T-helper 2 cell treated with Interferon-gamma antibody and Interleukin-4, amounts not matched to agents 100 ng/mL and 5 ng/mL, for 36 hours (primary cell): ENCODE data around the gene LYPD3. TPM values are rescaled to one million over a fixed set of nuclear protein-coding genes. Genes with fewer than 3 reads are reported as not detected.
"Not testable (repeated sequence)": the region's sequence is repeated elsewhere in the genome, so short reads cannot be mapped to it uniquely, and the experiment has no call there.

Source experiments
- intact Hi-C: fragments of 100-400 bp; cut with micrococcal nuclease; formaldehyde crosslinking; loops from one replicate; pipeline ENCODE4 v1.15.1; 2023
- total RNA-seq: library from RNA; stranded (reverse); gene quantifications from 2 replicates; pipeline ENCODE4 v1.2.3, GENCODE V29; 2022

LYPD3 gene
- total RNA-seq, 1 donor from 2014 or later, result 0.39 TPM

GRCh38 chr19:43438291-43439031, 26.9 kb downstream of the LYPD3 start:
- intact Hi-C loops, result loop anchor here (1.0 kb wide), 1 partner anchor 25 kb away; no protein-coding TSS in a partner anchor

- intact Hi-C loops, result no loop called here
Observed at GRCh38 chr19:43437712-43438111, 27.7 kb downstream of the LYPD3 start.

GRCh38 chr19:43437284-43437683, 28.1 kb downstream of the LYPD3 start:
- intact Hi-C loops, result not testable (repeated sequence)

- intact Hi-C loops, result no loop called here
Observed at GRCh38 chr19:43435775-43436174, 29.6 kb downstream of the LYPD3 start.

- intact Hi-C loops, result loop anchor here (1.0 kb wide), 1 partner anchor 86 kb away; no protein-coding TSS in a partner anchor
Observed at GRCh38 chr19:43433689-43434088, 31.7 kb downstream of the LYPD3 start.

- intact Hi-C loops, result loop anchor here (1.0 kb wide), 1 partner anchor 86 kb away; no protein-coding TSS in a partner anchor
Observed at GRCh38 chr19:43433358-43433673, 32.1 kb downstream of the LYPD3 start.

- intact Hi-C loops, result no loop called here
Observed at GRCh38 chr19:43430976-43431375, 34.4 kb downstream of the LYPD3 start.

- intact Hi-C loops, result no loop called here
Observed at GRCh38 chr19:43430142-43430710, 35.2 kb downstream of the LYPD3 start.

- intact Hi-C loops, result no loop called here
Observed at GRCh38 chr19:43429395-43429794, 36.0 kb downstream of the LYPD3 start.

- intact Hi-C loops, result no loop called here
Observed at GRCh38 chr19:43425567-43426392, 39.6 kb downstream of the LYPD3 start.

- intact Hi-C loops, result no loop called here
Observed at GRCh38 chr19:43423779-43424178, 41.6 kb downstream of the LYPD3 start.

GRCh38 chr19:43422689-43423066, 42.7 kb downstream of the LYPD3 start:
- intact Hi-C loops, result no loop called here

GRCh38 chr19:43422000-43422688, 43.3 kb downstream of the LYPD3 start:
- intact Hi-C loops, result no loop called here

GRCh38 chr19:43420954-43421353, 44.5 kb downstream of the LYPD3 start:
- intact Hi-C loops, result no loop called here

- intact Hi-C loops, result no loop called here
Observed at GRCh38 chr19:43416951-43417623, 48.3 kb downstream of the LYPD3 start.

- intact Hi-C loops, result no loop called here
Observed at GRCh38 chr19:43414554-43414953, 50.9 kb downstream of the LYPD3 start, which contains the start of gene TEX101. Gene TEX101, plus strand, starts transcription at chr19:43414890. Its CDS starts 1,030 bp downstream, at chr19:43415920.

GRCh38 chr19:43412441-43412840, 53.0 kb downstream of the LYPD3 start:
- intact Hi-C loops, result no loop called here
